ENCODE measurements around the gene SNX1. TPM values are rescaled to one million over a fixed set of nuclear protein-coding genes. Genes with fewer than 3 reads are reported as not detected.

Gene SNX1
- total and polyA plus RNA-seq, 2 of the 8 experiments (the other 6 are each of a cell fraction or from before 2014, with no cell fraction given): 27.9 to 59.8 TPM

DNA sequence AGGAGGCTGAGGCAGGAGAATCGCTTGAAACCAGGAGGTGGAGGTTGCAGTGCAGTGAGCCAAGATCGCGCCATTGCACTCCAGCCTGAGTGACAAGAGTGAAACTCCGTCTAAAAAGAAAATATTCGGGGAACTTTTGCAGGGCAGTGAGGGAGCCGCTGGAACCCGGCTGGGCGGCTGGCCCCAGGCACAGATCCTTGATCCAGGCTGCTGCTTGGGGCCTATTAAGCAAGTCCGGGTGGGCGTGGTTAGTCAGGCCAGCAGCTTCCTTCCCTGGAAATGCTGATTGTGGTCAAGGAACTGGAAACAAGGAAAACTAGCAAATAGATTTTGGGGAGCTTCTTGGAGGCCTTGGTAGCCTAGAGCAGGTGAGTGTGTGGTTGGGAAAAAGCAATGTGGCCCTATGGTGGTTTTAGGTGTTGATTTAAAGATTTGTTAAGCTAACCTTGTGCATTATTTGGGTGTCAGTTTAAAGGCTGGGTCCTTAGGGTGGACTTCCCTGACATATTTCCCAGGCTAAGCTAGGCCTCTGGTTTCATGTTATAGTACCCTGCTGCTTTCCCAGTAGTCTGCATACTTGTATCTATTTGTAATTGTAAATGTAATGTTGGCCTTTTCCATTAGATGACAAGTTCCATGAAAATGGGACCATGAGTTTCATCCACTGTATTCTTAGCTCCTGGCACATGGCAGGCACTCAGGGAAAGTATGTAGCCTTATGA lies 38.0 kb downstream of the SNX1 start (continued):
- TF ChIP-seq, protein P1, sequence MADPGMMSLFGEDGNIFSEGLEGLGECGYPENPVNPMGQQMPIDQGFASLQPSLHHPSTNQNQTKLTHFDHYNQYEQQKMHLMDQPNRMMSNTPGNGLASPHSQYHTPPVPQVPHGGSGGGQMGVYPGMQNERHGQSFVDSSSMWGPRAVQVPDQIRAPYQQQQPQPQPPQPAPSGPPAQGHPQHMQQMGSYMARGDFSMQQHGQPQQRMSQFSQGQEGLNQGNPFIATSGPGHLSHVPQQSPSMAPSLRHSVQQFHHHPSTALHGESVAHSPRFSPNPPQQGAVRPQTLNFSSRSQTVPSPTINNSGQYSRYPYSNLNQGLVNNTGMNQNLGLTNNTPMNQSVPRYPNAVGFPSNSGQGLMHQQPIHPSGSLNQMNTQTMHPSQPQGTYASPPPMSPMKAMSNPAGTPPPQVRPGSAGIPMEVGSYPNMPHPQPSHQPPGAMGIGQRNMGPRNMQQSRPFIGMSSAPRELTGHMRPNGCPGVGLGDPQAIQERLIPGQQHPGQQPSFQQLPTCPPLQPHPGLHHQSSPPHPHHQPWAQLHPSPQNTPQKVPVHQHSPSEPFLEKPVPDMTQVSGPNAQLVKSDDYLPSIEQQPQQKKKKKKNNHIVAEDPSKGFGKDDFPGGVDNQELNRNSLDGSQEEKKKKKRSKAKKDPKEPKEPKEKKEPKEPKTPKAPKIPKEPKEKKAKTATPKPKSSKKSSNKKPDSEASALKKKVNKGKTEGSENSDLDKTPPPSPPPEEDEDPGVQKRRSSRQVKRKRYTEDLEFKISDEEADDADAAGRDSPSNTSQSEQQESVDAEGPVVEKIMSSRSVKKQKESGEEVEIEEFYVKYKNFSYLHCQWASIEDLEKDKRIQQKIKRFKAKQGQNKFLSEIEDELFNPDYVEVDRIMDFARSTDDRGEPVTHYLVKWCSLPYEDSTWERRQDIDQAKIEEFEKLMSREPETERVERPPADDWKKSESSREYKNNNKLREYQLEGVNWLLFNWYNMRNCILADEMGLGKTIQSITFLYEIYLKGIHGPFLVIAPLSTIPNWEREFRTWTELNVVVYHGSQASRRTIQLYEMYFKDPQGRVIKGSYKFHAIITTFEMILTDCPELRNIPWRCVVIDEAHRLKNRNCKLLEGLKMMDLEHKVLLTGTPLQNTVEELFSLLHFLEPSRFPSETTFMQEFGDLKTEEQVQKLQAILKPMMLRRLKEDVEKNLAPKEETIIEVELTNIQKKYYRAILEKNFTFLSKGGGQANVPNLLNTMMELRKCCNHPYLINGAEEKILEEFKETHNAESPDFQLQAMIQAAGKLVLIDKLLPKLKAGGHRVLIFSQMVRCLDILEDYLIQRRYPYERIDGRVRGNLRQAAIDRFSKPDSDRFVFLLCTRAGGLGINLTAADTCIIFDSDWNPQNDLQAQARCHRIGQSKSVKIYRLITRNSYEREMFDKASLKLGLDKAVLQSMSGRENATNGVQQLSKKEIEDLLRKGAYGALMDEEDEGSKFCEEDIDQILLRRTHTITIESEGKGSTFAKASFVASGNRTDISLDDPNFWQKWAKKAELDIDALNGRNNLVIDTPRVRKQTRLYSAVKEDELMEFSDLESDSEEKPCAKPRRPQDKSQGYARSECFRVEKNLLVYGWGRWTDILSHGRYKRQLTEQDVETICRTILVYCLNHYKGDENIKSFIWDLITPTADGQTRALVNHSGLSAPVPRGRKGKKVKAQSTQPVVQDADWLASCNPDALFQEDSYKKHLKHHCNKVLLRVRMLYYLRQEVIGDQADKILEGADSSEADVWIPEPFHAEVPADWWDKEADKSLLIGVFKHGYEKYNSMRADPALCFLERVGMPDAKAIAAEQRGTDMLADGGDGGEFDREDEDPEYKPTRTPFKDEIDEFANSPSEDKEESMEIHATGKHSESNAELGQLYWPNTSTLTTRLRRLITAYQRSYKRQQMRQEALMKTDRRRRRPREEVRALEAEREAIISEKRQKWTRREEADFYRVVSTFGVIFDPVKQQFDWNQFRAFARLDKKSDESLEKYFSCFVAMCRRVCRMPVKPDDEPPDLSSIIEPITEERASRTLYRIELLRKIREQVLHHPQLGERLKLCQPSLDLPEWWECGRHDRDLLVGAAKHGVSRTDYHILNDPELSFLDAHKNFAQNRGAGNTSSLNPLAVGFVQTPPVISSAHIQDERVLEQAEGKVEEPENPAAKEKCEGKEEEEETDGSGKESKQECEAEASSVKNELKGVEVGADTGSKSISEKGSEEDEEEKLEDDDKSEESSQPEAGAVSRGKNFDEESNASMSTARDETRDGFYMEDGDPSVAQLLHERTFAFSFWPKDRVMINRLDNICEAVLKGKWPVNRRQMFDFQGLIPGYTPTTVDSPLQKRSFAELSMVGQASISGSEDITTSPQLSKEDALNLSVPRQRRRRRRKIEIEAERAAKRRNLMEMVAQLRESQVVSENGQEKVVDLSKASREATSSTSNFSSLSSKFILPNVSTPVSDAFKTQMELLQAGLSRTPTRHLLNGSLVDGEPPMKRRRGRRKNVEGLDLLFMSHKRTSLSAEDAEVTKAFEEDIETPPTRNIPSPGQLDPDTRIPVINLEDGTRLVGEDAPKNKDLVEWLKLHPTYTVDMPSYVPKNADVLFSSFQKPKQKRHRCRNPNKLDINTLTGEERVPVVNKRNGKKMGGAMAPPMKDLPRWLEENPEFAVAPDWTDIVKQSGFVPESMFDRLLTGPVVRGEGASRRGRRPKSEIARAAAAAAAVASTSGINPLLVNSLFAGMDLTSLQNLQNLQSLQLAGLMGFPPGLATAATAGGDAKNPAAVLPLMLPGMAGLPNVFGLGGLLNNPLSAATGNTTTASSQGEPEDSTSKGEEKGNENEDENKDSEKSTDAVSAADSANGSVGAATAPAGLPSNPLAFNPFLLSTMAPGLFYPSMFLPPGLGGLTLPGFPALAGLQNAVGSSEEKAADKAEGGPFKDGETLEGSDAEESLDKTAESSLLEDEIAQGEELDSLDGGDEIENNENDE (IDR thresholded peaks at IDR 0.05; ENCODE audit: insufficient replicate concordance, low read length): no peak
- TF ChIP-seq SP4 (IDR thresholded peaks at IDR 0.05; ENCODE audit: low read length) (no peak), KDM4A (IDR thresholded peaks at IDR 0.05; ENCODE audit: low read depth, low read length, severe bottlenecking) (no peak), CBX8 (IDR thresholded peaks at IDR 0.05; ENCODE audit: borderline replicate concordance, low read depth, low read length) (no peak), KDM1A (IDR thresholded peaks at IDR 0.05; ENCODE audit: borderline replicate concordance, low read length) (no peak), POLR2AphosphoS5 (IDR thresholded peaks at IDR 0.05; ENCODE audit: low read depth, low read length) (no peak), SIRT6 (IDR thresholded peaks at IDR 0.05; ENCODE audit: low read length) (no peak), FOSL1 (IDR thresholded peaks at IDR 0.05; ENCODE audit: insufficient read depth, low read depth, low read length) (no peak), RAD21 (IDR thresholded peaks at IDR 0.05 in 1 of 2, conservative IDR thresholded peaks at IDR 0.05 in 1 of 2; ENCODE audit: low read depth in 2 of 2, low read length in 2 of 2) (no peak), RXRA (IDR thresholded peaks at IDR 0.05; ENCODE audit: insufficient read depth, low read depth, low read length) (no peak), JUN (IDR thresholded peaks at IDR 0.05; ENCODE audit: low read depth, low read length) (no peak)

Data from H1 (cell line).